ENCODE results near the gene VWA3A.
"Not testable (repeated sequence)": the region's sequence is repeated elsewhere in the genome, so short reads cannot be mapped to it uniquely, and the experiment has no call there.

Gene VWA3A

DNA sequence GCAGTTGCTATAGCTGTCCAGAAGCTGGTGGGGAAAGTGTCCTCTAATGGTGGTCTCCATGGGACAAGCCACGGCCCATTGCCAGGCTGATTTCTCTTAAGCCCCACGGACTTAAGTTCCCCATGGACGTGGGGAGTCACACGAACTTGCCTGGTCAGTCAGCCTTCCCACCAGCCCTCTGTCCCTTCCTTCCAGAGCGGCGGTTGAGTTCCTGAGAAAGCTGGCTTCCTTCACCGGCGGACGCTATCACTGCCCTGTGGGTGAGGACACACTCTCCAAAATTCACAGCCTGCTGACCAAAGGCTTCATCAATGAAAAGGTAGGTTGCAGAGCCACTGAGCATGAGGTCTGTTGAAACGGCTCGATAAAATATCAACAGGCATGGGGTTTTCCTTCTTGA is 60.0 kb downstream of the VWA3A start:
- TF ChIP-seq, protein P1, sequence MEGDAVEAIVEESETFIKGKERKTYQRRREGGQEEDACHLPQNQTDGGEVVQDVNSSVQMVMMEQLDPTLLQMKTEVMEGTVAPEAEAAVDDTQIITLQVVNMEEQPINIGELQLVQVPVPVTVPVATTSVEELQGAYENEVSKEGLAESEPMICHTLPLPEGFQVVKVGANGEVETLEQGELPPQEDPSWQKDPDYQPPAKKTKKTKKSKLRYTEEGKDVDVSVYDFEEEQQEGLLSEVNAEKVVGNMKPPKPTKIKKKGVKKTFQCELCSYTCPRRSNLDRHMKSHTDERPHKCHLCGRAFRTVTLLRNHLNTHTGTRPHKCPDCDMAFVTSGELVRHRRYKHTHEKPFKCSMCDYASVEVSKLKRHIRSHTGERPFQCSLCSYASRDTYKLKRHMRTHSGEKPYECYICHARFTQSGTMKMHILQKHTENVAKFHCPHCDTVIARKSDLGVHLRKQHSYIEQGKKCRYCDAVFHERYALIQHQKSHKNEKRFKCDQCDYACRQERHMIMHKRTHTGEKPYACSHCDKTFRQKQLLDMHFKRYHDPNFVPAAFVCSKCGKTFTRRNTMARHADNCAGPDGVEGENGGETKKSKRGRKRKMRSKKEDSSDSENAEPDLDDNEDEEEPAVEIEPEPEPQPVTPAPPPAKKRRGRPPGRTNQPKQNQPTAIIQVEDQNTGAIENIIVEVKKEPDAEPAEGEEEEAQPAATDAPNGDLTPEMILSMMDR (conservative IDR thresholded peaks at IDR 0.05; ENCODE audit: low read depth, low read length): no peak
- no peak overlapping the region for H3K4me3 ChIP-seq (ENCODE audit: low read length)
- no peak for DNase-seq (ENCODE audit: low read depth)

DNA sequence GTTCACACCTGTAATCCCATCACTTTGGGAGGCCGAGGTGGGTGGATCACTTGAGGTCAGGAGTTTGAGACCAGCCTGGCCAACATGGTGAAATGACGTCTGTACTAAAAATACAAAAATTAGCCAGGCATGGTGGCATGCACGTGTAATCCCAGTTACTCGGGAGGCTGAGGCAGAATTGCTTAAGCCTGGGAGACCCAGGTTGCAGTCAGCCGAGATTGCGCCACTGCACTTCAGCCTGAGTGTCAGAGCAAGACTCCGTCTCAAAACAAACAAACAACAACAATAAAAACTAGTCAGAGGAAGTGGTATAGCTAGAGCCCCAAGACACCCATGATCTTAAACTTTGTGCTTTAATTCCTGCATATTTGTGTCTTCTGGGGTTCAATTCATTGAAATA is 60.7 kb downstream of the VWA3A start:
- not testable (repeated sequence) for H3K4me3 ChIP-seq (ENCODE audit: low read length); DNase-seq (ENCODE audit: low read depth)

DNA sequence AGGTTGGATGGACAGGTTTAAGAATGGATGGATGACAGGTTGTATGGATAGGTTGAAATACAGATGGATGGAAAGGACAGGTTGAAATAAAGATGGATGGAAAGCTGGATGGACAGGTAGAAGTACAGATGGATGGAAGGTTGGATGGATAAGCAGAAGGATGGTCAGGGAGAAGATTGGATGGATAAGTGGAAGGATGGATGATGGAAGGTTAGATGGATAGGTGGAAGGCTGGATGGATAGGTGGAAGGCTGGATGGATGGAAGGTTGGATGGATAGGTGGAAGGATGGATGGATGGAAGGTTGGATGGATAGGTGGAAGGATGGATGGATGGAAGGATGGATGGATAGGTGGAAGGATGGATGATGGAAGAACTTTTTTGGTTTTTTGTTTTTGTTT is 69.1 kb downstream of the VWA3A start:
- TF ChIP-seq, protein P1 (conservative IDR thresholded peaks at IDR 0.05; ENCODE audit: low read depth, low read length): no peak
- H3K4me3 ChIP-seq (ENCODE audit: low read length): no peak overlapping the region
- no peak for DNase-seq (ENCODE audit: low read depth)

DNA sequence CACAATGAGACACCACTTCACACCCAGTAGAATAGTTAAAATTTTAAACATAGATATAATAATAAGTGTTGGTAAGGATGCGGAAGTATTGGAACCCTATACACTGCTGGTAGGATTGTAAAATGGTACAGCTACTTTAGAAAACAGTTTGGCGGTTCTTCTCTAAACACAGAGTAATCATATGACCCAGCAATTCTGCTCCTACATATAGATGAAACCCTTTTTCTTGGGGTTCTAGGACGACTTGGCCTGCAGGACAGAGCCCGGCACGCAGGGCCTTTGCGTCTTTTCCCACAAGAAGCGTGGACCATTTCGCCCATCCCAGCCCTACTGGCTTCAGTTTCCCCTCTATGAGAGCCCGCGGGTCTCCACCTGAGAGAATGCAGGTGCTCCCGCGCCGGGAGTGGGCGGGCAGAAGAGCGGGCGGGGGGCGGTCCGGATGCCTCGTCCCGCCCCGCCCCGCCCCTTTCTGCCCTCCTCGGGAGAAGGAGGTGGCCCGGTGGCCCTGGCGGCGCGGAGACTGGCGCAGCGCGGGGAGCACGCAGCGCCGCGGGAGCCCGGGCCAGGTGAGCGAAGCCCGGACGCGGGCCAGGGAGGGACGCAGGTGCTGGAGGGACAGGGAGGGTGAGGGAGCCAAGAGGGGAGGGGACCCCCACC is 69.8 kb downstream of the VWA3A start, which contains the start of gene SDR42E2:
Gene SDR42E2, plus strand, starts transcription at position 508 of the 657 bp plus-strand sequence. CDS start 3,077 bp downstream, outside the sequence.
- no peak for DNase-seq (ENCODE audit: low read depth)
- no peak within 1 kb of the TSS for H3K4me3 ChIP-seq (ENCODE audit: low read length)
- TF ChIP-seq, protein P1 (conservative IDR thresholded peaks at IDR 0.05; ENCODE audit: low read depth, low read length): no peak

DNA sequence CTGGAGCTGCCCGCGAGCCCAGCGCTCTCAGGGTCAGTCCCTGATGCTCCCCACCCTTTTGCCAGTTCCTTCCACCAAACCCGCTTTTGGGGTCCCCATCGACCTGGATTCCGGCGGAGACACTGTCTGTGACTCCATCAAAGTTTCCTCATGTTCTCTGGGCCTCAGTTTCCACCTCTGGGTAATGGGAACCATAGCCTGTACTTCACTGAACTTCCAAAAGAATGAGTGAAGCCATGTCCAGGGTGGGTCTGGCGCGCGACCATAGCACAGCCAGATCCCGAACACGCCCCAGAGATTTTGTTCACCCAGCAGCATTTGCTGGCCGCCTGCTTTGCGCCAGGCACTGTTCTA is 70.3 kb downstream of the VWA3A start:
- no peak for DNase-seq (ENCODE audit: low read depth)
- TF ChIP-seq, protein P1 (conservative IDR thresholded peaks at IDR 0.05; ENCODE audit: low read depth, low read length): no peak
- no peak overlapping the region for H3K4me3 ChIP-seq (ENCODE audit: low read length)

DNA sequence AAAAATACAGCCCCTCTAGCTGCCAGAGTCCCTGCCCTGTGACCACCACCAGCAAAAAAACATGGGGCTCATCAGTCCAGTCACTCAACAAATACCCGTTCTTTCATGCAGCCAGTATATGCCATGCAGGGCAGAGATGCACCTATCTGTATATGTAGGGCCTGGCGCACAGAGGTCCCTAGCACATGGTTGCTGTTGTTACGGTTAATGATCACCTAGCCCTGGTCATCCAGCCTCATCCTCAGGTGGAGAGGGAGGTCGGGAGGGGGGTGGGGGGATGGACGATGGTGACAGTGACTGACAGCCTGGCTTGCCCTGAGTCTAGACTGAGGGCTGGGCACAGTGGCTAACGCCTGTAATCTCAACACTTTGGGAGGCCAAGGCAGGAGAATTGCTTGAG is 71.5 kb downstream of the VWA3A start:
- H3K4me3 ChIP-seq (ENCODE audit: low read length): no peak overlapping the region
- TF ChIP-seq, protein P1 (conservative IDR thresholded peaks at IDR 0.05; ENCODE audit: low read depth, low read length): no peak
- DNase-seq (ENCODE audit: low read depth): no peak

DNA sequence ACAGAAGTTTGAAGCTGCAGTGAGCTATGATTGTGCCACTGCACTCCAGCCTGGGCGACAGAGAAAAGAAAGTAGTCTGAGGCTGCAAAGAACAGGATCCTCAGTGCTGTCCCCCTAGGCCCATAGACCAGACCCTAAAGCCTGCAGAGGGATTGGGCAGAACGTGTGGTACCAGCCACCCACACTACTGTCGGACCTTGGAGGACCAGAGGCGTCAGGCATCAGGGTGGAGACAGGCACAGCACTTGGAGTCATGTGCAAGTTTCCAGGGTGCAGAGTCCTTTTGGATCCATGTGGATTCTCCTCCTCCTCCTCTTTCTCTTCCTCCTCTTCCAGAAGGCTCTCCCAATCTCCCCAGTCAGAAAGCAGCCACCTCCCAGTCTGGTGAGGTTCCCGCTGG is 72.1 kb downstream of the VWA3A start:
- TF ChIP-seq, protein P1 (conservative IDR thresholded peaks at IDR 0.05; ENCODE audit: low read depth, low read length): no peak
- H3K4me3 ChIP-seq (ENCODE audit: low read length): no peak overlapping the region
- DNase-seq (ENCODE audit: low read depth): no peak

All from retinal pigment epithelial cell (primary cell).